Chondrocyte (in vitro differentiated cells): ENCODE data around the gene DNAH9. TPM values are rescaled to one million over a fixed set of nuclear protein-coding genes. Genes with fewer than 3 reads are reported as not detected.

ENCODE experiments used
- DNase-seq: peaks from one replicate; pipeline ENCODE4 v3.0.0; 2021; ENCODE audit warnings: mixed read lengths, low spot score
- H3K27ac Mint-ChIP-seq: one replicate; pipeline ENCODE4 v1.8.0; 2021; ENCODE audit warnings: mild to moderate bottlenecking, moderate library complexity, mixed read lengths; ENCODE audit not compliant: unreplicated experiment
- H3K27me3 Mint-ChIP-seq: 2 replicates; pipeline ENCODE4 v1.8.0; 2021; ENCODE audit warnings: low read depth, mixed read lengths
- H3K36me3 Mint-ChIP-seq: 2 replicates; pipeline ENCODE4 v1.8.0; 2021; ENCODE audit warnings: low read depth, mixed read lengths
- H3K4me1 Mint-ChIP-seq: 2 replicates; pipeline ENCODE4 v1.8.0; 2021; ENCODE audit warnings: low read depth, mild to moderate bottlenecking, mixed read lengths
- H3K4me3 Mint-ChIP-seq: one replicate; pipeline ENCODE4 v1.8.0; 2021; ENCODE audit warnings: mild to moderate bottlenecking, moderate library complexity, mixed read lengths; ENCODE audit not compliant: unreplicated experiment
- H3K9me3 Mint-ChIP-seq: 2 replicates; pipeline ENCODE4 v1.8.0; 2021; ENCODE audit warnings: low read depth, mixed read lengths
- total RNA-seq: library from RNA; stranded (reverse); gene quantifications from 3 replicates; pipeline ENCODE4 v1.2.1, GENCODE V29; 2021
- TF ChIP-seq, protein P1 (sequence below): fragments of 200-600 bp; sonication (generic); IDR thresholded peaks from 2 replicates; pipeline ENCODE4 v1.5.0; 2021; ENCODE audit warnings: antibody characterized with exemption, mild to moderate bottlenecking, moderate library complexity

DNAH9 gene
- total RNA-seq, 1 donor from 2014 or later, result 0.37 TPM

DNA sequence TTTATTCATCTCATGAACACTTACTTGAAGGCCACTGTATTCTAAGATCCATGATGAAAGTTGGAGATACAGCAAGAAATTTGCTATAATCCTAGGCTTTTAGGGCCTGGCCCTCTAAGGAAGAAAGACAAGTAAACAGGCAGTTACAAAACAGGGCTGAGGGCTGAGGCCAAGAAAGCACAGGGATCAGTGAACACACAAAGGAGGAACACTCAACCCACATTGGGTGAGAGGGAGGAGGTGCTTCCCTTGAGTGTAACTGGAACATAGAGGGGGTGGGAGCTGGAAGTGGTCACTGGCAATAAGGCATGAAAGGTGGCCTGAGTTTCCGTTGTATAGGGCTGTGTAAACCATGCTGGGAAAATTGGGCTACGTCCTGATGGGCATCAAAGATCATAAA lies 286.8 kb downstream of the DNAH9 start:
- no peak overlapping the region for H3K27ac Mint-ChIP-seq
- no peaks in the 10 kb centered on the region for H3K4me1 Mint-ChIP-seq
- no peak overlapping the region for H3K4me3 Mint-ChIP-seq
- H3K27me3 Mint-ChIP-seq, result no peaks in the 10 kb centered on the region
- no peak for DNase-seq
- H3K9me3 Mint-ChIP-seq, result no peaks in the 10 kb centered on the region
- TF ChIP-seq, protein P1, sequence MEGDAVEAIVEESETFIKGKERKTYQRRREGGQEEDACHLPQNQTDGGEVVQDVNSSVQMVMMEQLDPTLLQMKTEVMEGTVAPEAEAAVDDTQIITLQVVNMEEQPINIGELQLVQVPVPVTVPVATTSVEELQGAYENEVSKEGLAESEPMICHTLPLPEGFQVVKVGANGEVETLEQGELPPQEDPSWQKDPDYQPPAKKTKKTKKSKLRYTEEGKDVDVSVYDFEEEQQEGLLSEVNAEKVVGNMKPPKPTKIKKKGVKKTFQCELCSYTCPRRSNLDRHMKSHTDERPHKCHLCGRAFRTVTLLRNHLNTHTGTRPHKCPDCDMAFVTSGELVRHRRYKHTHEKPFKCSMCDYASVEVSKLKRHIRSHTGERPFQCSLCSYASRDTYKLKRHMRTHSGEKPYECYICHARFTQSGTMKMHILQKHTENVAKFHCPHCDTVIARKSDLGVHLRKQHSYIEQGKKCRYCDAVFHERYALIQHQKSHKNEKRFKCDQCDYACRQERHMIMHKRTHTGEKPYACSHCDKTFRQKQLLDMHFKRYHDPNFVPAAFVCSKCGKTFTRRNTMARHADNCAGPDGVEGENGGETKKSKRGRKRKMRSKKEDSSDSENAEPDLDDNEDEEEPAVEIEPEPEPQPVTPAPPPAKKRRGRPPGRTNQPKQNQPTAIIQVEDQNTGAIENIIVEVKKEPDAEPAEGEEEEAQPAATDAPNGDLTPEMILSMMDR, result no peak
- no peaks in the 10 kb centered on the region for H3K36me3 Mint-ChIP-seq

DNA sequence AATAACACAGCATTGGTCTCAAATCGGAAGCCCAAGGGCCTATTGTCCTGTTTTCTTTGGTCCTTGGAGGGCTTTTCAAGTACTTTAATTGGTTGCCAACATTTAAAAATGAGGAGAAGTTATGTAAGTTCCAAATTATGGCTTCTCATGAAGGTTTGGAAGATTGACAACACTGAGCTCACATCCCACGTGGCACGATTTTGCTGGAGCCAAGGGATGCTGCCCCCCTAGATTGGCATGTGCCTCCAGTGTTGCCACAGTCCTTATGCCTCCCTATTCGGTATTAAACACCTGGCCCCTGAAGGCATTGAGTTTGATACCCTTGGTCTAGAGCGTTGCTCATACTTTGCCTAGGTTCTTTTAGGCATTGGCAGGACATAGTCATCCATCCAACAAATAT lies 291.0 kb downstream of the DNAH9 start:
- Mint-ChIP-seq H3K27me3 (no peaks in the 10 kb centered on the region), H3K9me3 (no peaks in the 10 kb centered on the region), H3K36me3 (no peaks in the 10 kb centered on the region), H3K4me1 (no peaks in the 10 kb centered on the region), H3K4me3 (no peak overlapping the region), H3K27ac (no peak overlapping the region)
- TF ChIP-seq, protein P1, result no peak
- DNase-seq, result no peak

DNA sequence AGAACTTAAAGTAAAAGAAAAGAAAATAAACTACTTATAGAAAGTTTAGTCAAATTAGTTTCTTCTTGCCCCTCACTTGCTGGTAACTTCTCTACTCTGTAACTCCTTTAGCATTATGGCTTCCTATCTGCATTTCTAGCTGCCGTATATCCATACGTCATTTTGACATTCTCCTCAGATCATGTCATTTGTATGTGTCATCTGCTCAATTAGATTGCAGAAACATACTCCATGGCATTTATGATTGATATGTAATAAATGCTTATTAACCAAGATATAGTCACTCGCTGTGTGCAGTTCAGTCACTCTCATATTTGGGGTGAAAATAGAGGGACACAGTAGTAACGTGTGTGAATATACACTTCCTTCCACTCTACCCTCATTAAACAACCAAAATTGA lies 295.6 kb downstream of the DNAH9 start:
- TF ChIP-seq, protein P1, result no peak
- H3K4me1 Mint-ChIP-seq, result no peaks in the 10 kb centered on the region
- H3K27ac Mint-ChIP-seq, result no peak overlapping the region
- no peak for DNase-seq
- H3K4me3 Mint-ChIP-seq, result no peak overlapping the region
- no peaks in the 10 kb centered on the region for H3K27me3 Mint-ChIP-seq
- no peaks in the 10 kb centered on the region for H3K9me3 Mint-ChIP-seq
- no peaks in the 10 kb centered on the region for H3K36me3 Mint-ChIP-seq

DNA sequence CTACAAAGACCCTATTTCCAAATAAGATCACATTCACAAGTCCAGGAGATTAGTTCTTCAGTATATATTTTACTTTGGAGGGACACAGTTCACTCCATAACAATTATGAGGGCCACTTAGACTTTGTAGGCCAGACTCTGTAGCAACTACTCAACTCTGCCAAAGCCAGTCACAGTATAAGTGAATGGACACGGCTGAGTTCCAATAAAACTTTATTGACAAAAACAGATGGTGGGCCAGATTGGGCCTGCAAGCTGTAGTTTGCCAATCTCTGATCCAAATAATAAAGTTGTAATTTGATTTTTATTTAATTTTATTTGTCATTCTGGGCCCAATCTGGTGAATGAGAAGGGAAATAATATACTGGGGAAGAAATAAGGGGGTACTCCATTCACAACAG lies 297.9 kb downstream of the DNAH9 start:
- no peaks in the 10 kb centered on the region for H3K36me3 Mint-ChIP-seq
- no peaks in the 10 kb centered on the region for H3K27me3 Mint-ChIP-seq
- H3K4me1 Mint-ChIP-seq, result no peaks in the 10 kb centered on the region
- no peak overlapping the region for H3K27ac Mint-ChIP-seq
- DNase-seq, result no peak
- H3K4me3 Mint-ChIP-seq, result no peak overlapping the region
- TF ChIP-seq, protein P1, result no peak
- H3K9me3 Mint-ChIP-seq, result no peaks in the 10 kb centered on the region

DNA sequence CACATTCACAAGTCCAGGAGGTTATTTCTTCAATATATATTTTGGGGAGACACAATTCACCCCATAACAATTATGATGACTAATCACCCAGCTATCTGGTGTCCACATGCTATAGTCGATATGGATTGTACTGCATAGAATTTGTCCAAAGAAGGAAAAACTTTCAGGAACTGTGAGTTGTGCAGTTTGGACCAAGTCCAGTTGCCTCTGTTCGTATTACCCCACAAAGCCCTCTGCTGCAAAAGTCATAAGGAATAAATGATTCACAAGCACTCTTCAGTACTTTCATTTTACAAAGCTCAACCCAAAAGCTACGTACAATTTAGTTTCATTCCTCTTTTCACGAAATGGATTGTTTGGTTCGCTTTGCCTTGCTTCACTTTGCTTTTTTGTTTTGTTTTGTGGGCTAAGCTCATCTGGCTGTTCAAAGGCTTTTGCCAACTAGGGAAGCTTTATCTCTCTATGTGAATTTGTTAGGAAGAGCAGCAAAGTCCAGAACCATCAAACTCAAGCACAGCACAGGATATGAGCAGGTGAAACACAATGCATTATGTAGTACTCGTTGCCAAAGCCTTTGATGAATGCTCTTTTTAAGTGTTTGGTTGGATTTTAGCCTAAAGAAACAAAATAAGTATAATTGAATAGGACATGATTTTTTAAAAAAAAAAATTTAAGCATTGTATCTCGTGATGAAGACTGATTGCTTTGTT lies 300.4 kb downstream of the DNAH9 start:
- H3K9me3 Mint-ChIP-seq, result no peaks in the 10 kb centered on the region
- H3K27ac Mint-ChIP-seq, result no peak overlapping the region
- TF ChIP-seq, protein P1, result no peak
- no peaks in the 10 kb centered on the region for H3K4me1 Mint-ChIP-seq
- no peak overlapping the region for H3K4me3 Mint-ChIP-seq
- no peaks in the 10 kb centered on the region for H3K36me3 Mint-ChIP-seq
- no peaks in the 10 kb centered on the region for H3K27me3 Mint-ChIP-seq
- no peak for DNase-seq
